ENCODE measurements around the gene SSR2.

- no peak for TF ChIP-seq CTCF (IDR thresholded peaks at IDR 0.05)
- no peak for TF ChIP-seq EP300 (IDR thresholded peaks at IDR 0.05)
- TF ChIP-seq POLR2AphosphoS5 (IDR thresholded peaks at IDR 0.05), result no peak
- TF ChIP-seq POLR2A (IDR thresholded peaks at IDR 0.05), result peak in 1 of 2 donors; percentile 7
Observed at GRCh38 chr1:156062189-156062588, 41.4 kb upstream of the SSR2 start.
